ENCODE measurements around the gene LONRF2.

Gene LONRF2

DNA sequence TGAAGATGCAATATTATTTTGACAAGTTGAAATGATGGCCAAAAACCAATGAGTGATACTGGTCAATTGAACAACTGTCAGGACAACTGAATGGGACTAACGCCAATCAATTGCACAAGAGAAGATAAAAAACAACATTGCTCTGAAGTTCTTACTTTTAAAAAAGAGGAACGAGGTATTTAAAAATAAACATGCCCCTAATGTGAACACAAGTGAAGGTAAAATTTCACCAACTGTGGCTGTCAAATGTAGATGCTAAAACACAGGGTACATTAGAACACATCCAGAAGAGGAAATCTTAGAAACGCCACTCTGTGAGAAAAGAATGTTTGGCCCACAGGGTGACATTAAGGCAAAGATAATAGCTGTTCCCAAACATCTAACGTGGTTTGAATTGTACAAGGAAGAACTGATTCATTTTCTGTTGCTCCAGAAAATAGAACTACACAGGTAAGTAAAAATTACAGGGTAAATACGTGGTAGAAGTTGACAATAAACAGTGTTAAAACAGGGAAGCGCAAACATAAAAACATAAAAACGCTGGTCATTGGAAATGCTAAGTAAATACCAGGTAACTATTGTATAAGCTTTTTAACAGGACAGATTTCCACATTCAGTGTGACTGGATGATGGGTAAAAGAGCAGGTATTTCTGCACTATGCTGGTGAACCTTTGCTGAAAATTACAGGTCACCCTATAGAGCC lies 20.3 kb downstream of the LONRF2 start:
- no peak for DNase-seq (ENCODE audit: low spot score)

- no peak for DNase-seq (ENCODE audit: low spot score)
These were observed 22.8 kb downstream of the LONRF2 start for GRCh38 chr2:100299548-100299947.

GRCh38 chr2:100297511-100297910 lies 24.8 kb downstream of the LONRF2 start:
- DNase-seq (ENCODE audit: low spot score): no peak

DNA sequence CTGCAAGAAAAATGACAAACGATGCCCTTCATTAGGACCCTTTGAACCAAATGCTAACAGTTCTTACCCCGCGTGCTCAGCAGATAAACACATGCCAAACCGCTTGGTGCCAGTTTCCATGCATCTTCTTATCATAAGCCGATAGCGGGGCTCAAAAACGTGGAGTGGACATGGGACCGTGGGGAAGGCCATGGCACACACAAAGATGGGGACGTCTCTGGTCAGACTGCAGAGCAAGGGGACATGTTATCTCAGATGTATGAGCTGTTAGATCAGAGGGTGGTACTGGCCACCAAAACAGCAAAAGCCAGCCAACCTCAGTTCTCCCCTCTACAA lies 28.2 kb downstream of the LONRF2 start:
- no peak for DNase-seq (ENCODE audit: low spot score)

DNA sequence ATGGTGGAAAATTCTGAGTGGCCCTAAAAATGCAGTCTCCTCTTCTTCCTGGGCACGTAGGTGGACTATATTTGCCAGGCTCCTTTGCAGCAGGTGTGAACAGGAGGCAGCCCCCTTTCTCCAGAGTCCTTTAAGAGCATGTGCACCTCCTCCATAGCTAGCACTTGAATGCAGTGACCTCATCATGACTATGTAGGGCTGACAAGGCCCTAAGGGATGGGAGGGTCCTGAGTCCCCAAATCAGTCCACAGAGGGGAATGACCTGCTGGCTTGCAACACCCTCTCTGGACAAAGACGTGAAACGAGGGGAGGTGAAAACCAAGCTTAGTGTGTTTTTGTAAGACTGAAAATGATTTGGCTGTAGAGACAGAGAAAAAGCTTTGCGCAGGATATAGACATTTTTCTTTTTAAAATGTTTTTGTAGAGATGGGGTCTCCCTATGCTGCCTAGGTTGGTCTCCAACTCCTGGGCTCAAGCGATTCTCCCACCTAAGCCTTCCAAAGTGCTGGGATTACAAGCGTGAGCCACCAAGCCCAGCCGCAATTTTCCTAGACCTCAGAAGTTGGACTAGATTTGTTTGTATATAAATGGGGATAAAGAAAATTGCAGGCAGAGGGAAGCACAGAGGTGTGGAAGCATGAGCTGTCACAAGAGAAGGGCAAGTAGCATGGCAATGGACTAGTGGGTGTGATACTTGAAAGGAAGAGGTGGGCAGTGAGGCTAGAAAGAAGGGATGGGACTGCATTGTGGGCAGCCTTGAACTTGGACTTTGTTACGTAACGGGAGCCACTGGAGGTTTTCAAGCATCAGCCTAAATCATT lies 28.8 kb downstream of the LONRF2 start:
- no peak for DNase-seq (ENCODE audit: low spot score)

DNA sequence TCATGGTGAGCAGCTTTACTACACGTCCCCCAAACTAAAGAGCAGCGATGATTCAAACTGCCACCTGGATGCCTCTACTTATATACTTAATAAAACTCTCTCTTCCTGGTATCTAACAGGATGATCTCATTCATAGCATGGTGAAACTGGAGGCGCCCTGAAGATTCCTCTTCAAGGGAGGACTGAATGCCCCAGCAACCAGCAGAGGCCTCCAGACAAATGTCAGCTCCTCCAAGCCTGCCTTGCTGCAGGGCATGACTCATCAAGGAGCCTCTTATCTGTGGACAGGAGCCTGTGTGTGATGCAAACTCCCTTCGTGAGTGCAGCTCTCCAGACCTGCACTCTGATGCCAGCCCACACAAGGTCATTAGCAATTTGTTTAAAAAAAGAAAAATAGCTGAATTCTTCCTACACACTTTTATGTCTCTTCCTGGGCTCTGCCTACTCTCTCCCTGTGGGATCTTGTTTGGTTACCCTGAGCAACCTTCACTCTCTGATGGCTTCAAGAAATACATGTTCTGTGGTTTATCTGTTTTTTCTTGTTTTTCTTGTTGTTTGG lies 30.2 kb downstream of the LONRF2 start:
- no peak for DNase-seq (ENCODE audit: low spot score)

GRCh38 chr2:100291152-100291970 lies 30.9 kb downstream of the LONRF2 start:
- no peak for DNase-seq (ENCODE audit: low spot score)

DNA sequence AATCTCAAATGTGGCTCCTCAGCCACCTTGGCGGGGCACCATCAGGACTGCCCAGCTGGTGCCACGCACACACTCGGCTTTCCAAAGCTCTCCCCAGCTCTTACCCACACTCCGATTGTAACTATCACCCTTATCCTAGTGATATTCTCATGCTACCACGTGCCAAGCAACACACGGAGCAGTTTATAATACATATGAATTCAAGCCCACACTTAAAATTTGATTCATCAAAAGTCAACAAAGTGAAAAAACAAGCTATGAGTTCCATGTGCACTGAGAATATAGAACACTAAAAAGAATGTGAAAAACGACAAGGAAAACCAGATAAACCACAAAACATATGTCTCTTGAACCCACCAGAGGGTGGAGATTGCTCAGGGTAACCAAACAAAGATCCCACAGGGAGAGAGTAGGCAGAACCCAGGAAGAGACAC lies 31.6 kb downstream of the LONRF2 start:
- no peak for DNase-seq (ENCODE audit: low spot score)

DNA sequence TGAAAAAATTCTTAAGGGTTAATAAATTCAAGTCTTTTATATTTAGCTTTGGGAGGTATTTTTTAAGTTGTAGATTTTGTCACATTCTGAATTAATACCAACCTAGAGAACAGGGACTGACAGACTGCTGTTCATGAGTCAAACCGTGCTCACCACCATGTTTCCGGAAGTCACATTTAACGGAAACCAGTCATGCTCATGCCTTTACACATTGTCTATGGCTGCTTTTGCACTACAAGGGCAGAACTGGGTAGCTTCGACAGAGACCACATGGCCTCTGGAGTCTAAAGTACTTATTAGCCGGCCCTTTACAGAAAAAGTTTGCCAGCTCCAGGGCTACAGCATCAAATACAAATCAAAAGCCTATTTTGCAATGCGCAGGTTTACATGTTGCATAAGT lies 33.3 kb downstream of the LONRF2 start:
- no peak for DNase-seq (ENCODE audit: low spot score)

- no peak for DNase-seq (ENCODE audit: low spot score)
These were observed 36.0 kb downstream of the LONRF2 start for GRCh38 chr2:100286318-100286717.

DNA sequence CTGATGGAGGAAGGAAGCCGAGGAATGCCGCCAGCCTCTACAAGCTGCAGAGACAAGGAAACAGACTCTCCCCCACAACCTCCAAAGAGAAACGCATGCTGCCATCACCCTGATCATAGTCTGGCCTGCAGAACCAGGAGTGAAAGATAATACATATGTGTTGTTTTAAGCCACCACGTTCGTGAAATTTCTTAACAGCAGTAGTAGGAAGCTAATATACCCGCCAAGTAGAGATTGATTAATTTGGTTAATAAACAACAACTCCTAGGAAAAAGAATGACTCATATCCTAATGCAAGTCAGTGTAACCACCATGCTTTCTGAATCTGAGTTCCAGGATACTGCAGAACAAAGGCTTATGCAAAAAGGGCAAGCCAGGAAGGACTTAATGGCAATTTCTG lies 36.6 kb downstream of the LONRF2 start:
- no peak for DNase-seq (ENCODE audit: low spot score)

DNA sequence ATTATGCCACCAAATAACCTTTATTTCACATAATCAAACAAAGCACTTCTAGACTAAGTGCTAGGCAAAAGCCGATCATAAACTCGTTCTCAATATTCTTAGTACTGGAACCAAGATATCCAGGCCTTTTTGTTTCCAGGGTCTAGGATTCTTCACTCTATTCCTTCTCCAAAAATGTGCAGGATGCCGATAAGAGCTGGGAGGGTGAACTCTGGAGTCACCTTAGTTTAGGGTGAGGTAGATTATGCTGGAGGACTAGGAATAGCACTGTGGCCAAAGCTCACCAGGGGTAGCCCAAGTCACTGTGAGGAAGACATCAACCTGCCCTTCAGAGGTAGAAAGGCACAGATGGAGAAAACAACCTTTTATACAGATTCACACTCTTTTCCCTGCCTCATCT lies 37.3 kb downstream of the LONRF2 start:
- no peak for DNase-seq (ENCODE audit: low spot score)

GRCh38 chr2:100283724-100284501 lies 38.4 kb downstream of the LONRF2 start:
- no peak for DNase-seq (ENCODE audit: low spot score)

GRCh38 chr2:100281521-100282438 lies 40.5 kb downstream of the LONRF2 start:
- no peak for DNase-seq (ENCODE audit: low spot score)

DNA sequence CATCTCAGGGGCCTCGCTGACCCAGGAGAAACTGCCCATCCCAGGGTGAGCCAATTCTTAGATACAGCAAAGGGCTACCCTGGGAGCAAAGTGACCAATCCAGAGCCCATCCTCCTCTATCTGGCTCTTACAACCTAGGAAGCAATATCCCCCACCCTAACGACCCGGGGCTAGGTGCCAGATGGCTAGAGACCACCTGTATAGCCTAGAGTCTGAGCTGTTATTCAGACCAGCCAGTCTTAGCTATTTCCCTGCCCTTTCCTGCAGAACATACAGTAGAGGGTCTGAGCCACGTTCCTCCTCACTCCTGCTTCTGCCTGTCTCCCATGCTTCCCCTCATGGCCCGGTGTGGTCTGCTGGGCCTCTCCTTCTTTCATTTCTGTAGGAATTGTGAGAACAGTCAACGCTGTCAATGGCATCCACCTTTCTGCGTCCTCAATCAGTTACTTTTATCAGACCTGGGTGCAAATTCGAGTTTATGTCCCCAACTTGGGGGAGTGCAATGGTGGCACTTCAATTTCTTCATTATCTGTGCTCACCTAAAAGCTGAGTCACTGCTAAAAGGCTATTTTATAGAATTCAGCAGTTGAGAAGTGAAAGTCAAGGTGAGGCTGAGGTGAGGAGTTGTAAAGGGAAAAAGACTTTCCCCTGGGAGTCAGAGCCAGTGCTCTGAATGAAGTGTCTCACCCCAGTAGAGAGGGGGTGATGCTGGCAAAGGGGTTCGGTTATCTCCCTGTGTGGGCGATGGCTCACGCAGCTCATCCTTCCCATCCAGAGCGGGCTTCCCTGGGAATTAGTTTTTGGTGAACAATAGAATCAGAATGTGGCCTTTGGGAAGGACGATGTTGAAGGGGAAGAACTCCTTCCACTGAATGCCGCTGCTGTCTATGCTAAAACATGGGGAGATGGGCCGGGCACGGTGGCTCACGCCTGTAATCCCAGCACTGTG lies 42.4 kb downstream of the LONRF2 start:
- no peak for DNase-seq (ENCODE audit: low spot score)

DNA sequence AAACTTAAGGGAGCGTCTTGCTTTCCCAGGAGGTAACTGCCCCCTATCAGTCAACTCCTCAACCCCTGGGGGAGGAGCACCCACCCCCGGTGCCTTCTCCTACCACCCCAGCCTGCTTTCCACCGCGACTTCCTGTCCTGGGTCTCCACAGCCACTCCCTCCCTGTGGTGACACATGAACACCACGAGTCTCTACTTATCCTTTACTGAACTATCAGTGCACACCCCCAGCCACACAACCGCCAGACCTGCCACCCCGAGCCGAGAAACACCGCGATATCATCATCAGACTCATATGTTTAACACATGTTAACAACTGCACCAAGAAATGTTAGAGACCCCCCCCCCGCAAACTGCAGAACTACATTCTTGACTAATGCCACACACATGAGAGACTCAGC lies 43.3 kb downstream of the LONRF2 start:
- no peak for DNase-seq (ENCODE audit: low spot score)

- DNase-seq (ENCODE audit: low spot score): no peak
These were observed 43.8 kb downstream of the LONRF2 start for GRCh38 chr2:100278501-100278900.

- no peak for DNase-seq (ENCODE audit: low spot score)
These were observed 44.6 kb downstream of the LONRF2 start for GRCh38 chr2:100277540-100278207.

GRCh38 chr2:100276716-100277115 lies 45.6 kb downstream of the LONRF2 start:
- no peak for DNase-seq (ENCODE audit: low spot score)

All from ecto neural progenitor cell (in vitro differentiated cells).